Measurements from ENCODE around the gene BANK1.

The BANK1 gene

GRCh38 chr4:101983835-101984234, 193.3 kb downstream of the BANK1 start:
- H3K4me3 ChIP-seq (ENCODE audit: low read depth, low read length): no peak overlapping the region
- no peak for TF ChIP-seq CTCF (IDR thresholded peaks at IDR 0.05; ENCODE audit: insufficient read depth, low read length, missing control alignments)
- DNase-seq (ENCODE audit: low read depth, low spot score): no peak
- POLR2A ChIA-PET: no interaction called here
- CTCF ChIA-PET: interaction anchor here (0.7 kb wide), 1 partner anchor 9 kb away, joined by 3 read pairs; no protein-coding TSS in a partner anchor

DNA sequence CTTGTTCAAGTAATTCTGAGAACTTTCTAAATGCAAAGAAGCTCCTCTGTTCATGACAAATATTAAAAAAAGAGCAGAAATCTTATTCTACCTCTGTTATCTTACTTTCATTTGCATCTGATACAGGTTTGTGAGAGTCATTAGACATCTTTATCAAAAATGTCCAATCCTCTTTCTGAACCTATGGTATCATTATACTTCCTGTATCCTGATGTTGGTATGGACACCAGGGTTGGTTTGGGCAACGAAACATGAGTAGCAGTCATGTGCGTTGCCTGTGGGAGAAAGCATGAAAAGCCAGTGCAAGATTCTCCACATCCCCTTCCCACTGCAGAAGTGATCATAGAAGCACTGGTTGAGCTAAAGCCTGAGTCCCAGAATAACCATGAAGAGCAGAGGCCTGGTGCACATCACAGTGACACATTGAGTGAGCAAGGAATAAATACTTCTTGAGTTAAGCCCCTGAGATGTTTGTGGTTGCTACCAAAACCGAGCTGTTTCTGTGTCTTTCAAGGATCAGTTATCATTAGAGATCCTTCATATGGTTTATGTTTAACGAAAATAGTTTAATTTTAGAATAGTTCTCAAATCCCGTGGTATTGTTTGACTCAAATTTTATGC, 197.2 kb downstream of the BANK1 start:
- ChIA-PET CTCF (interaction anchor here (1.5 kb wide), 1 partner anchor 9 kb away, joined by 3 read pairs; no protein-coding TSS in a partner anchor), POLR2A (no interaction called here)
- no peak overlapping the region for H3K4me3 ChIP-seq (ENCODE audit: low read depth, low read length)
- DNase-seq (ENCODE audit: low read depth, low spot score): no peak
- no peak for TF ChIP-seq CTCF (IDR thresholded peaks at IDR 0.05; ENCODE audit: insufficient read depth, low read length, missing control alignments)

DNA sequence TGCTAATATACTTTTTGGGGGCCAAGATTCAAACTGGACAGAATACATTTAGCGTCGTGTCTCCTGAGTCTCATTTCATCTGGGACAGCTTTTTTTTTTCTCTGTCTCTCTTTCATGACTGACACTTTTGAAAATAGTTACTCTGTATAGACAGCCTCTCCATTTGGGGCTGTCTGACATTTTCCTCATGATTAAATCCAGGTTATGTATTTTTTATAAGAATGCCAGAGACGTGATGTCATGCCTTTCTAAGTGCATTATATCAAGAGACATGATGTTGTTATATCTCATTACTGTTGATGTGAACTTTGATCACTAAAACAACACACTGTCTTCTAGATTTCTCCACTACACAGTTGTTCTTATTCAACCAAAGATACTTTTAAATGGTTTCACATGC, 199.0 kb downstream of the BANK1 start:
- no peak overlapping the region for H3K4me3 ChIP-seq (ENCODE audit: low read depth, low read length)
- TF ChIP-seq CTCF (IDR thresholded peaks at IDR 0.05; ENCODE audit: insufficient read depth, low read length, missing control alignments): no peak
- ChIA-PET POLR2A (no interaction called here), CTCF (no interaction called here)
- no peak for DNase-seq (ENCODE audit: low read depth, low spot score)

DNA sequence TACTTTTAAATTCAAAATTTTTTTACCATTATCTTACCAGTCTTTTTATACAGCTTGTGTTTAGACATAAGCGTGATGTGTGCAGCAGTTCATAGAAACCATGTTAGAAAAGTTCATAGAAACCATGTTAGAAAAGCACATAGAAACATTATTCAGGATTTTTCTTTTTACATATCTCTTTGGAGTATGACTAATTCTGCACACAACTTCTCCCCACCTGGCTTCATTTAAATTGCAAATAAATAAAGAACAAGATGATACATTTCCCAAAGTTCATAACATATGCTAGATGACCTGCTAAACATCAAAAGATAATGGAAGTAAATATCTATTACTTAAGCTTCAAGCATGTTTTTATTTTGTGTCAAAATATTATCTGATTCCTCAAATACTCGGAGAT, 201.9 kb downstream of the BANK1 start:
- ChIA-PET CTCF (no interaction called here), POLR2A (no interaction called here)
- TF ChIP-seq CTCF (IDR thresholded peaks at IDR 0.05; ENCODE audit: insufficient read depth, low read length, missing control alignments): no peak
- no peak overlapping the region for H3K4me3 ChIP-seq (ENCODE audit: low read depth, low read length)
- no peak for DNase-seq (ENCODE audit: low read depth, low spot score)

DNA sequence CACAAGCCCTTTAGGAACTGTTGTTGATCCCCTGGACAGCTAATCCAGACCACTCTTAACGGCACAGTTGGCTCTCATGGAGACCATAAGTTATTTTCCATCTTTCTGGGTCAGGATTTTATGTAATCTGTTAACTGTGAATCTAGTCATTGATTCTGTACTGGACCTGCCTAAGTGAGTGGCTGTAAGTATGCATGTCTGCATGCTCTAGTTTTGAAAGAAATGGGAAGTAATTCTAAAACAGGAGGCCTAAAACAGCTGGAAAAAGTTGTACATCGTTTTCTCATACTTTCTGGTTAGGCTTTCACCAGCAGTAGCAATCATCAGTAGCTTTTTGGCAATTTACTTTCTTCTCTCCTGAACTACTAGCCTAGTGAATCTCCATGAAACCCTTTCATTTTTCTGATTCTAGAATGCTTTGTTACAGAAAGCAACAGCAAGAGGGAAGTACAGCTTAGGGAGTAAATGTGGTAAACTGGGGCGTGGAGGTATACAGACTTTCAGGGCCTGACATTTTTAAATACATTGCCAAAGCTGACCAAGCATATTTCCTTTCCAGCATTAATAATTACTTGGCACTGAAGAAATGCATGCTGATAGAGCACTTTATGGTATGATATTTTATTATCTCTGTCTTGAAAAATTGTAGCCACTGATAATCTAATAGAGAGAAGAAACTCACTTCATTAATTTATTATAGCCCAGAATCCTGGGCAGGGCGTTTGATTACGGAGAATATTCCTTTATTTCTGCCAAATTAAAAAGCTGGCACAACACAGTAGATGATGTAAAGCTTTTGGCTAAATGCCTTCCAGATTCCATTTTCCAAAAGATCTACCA, 202.7 kb downstream of the BANK1 start:
- POLR2A ChIA-PET: no interaction called here
- CTCF ChIA-PET: no interaction called here
- H3K4me3 ChIP-seq (ENCODE audit: low read depth, low read length): no peak overlapping the region
- TF ChIP-seq CTCF (IDR thresholded peaks at IDR 0.05; ENCODE audit: insufficient read depth, low read length, missing control alignments): no peak
- no peak for DNase-seq (ENCODE audit: low read depth, low spot score)
